ENCODE data around the gene COL8A2. TPM values are rescaled to one million over a fixed set of nuclear protein-coding genes. Genes with fewer than 3 reads are reported as not detected.
A peak's percentile ranks its signal among the peaks of the same experiment; 100 is the strongest.

Gene COL8A2
- total and polyA plus RNA-seq, 3 experiments from 2014 or later = 0.07 to 0.18 TPM; not detected in 1

- Mint-ChIP-seq H3K27me3 (peaks cover 28 to 41% of the 10 kb centered on the region in 2 donors), H3K4me1 (peaks cover 13 to 31% (median 21%) of the 10 kb centered on the region in 3 donors), H3K9me3 (no peaks in the 10 kb centered on the region), H3K27ac (peak overlapping the region in 2 of 8 donors; percentile 61 to 63), H3K36me3 (peaks cover 0 to 5% (median 0%) of the 10 kb centered on the region in 3 donors), H3K4me3 (peak overlapping the region in 6 of 7 donors; percentile 20 to 86 (median 48))
- no peak for DNase-seq
- Histone ChIP-seq H3K27ac (ENCODE audit: low read depth, low read length) (no peak overlapping the region), H3K36me3 (ENCODE audit: insufficient read depth, low read length) (no peaks in the 10 kb centered on the region), H3K27me3 (ENCODE audit: insufficient read depth, low read length, poor library complexity, severe bottlenecking) (peaks cover 18% of the 10 kb centered on the region), H3K4me1 (ENCODE audit: insufficient read depth, low read length) (no peaks in the 10 kb centered on the region), H3K9me3 (ENCODE audit: low read length) (no peaks in the 10 kb centered on the region), H3K4me3 (ENCODE audit: low read length) (no peak overlapping the region)
- POLR2A ChIA-PET = no interaction called here
- CTCF ChIA-PET = no interaction called here
Measured at GRCh38 chr1:36126005-36126716, 1.1 kb upstream of the COL8A2 start.

DNA sequence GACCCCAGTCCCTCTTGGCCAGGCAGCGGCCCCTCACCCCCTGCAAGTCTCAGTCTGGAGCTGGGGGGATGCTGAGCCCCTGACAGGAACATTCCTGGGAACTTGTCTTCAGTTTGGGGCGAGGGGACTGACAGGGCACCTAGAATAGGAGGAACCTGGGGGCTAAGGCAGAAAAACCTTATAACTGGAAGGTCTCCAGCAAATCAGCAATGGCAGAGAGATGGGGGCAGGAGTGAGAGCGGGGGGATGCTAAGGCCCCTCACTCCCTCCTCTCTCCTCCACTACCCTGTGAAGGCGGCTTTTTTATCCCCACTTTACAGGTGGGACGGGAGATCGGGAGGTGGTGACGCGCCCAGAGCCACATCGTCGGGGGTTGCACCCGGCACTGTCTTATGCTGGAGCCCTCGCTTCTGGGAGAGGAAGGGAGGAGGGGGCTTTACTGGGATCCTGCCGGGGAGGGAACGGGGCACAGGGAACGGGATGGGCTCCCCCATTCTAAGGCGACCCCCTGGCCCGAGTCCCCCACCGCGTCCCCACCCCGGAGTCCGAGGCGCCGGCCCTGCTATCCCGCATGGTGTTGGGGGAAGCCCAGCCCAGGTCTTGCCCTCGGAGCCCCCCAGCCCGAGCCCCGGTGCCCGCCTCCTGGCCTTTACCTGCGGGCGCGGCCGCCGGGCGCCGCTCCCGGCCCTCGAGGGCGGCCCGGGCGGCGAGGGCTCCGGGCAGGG lies 456 bp downstream of the COL8A2 start:
- ChIA-PET POLR2A (no interaction called here), CTCF (no interaction called here)
- H3K36me3 Mint-ChIP-seq = peaks cover 0 to 5% (median 0%) of the 10 kb centered on the region in 3 donors
- no peak overlapping the region for H3K27ac ChIP-seq (ENCODE audit: low read depth, low read length)
- peak overlapping the region in 5 of 7 donors; percentile 32 to 71 (median 63) for H3K4me3 Mint-ChIP-seq
- H3K27ac Mint-ChIP-seq = peak overlapping the region in 1 of 8 donors; percentile 17
- no peaks in the 10 kb centered on the region for H3K4me1 ChIP-seq (ENCODE audit: insufficient read depth, low read length)
- peaks cover 28 to 46% of the 10 kb centered on the region in 2 donors for H3K27me3 Mint-ChIP-seq
- H3K27me3 ChIP-seq (ENCODE audit: insufficient read depth, low read length, poor library complexity, severe bottlenecking) = peaks cover 18% of the 10 kb centered on the region
- H3K9me3 Mint-ChIP-seq = no peaks in the 10 kb centered on the region
- H3K4me1 Mint-ChIP-seq = peaks cover 13 to 31% (median 21%) of the 10 kb centered on the region in 3 donors
- H3K36me3 ChIP-seq (ENCODE audit: insufficient read depth, low read length) = no peaks in the 10 kb centered on the region
- H3K4me3 ChIP-seq (ENCODE audit: low read length) = no peak overlapping the region
- H3K9me3 ChIP-seq (ENCODE audit: low read length) = no peaks in the 10 kb centered on the region
- no peak for DNase-seq

DNA sequence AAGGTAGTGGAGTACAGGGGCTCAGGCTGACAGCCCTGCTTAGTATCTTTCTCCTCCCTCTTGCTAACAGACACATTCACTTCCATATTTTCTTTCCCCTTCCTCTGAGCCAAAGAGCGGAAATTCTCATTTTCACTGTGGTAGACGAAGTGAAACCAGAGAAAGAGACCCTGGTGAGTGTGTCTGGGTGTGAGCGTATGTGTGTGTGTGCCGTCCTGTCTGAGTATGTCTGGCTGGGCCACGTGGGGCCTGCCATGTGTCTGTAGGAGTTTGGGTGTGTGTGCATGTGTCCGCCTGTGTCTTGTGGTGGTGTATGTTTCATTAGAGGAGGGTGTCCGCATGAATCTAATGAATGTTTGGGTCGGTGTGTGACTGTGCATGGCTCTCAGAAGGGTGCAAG lies 1.7 kb downstream of the COL8A2 start:
- POLR2A ChIA-PET = no interaction called here
- CTCF ChIA-PET = no interaction called here
- Histone ChIP-seq H3K27me3 (ENCODE audit: insufficient read depth, low read length, poor library complexity, severe bottlenecking) (peaks cover 18% of the 10 kb centered on the region), H3K9me3 (ENCODE audit: low read length) (no peaks in the 10 kb centered on the region), H3K4me1 (ENCODE audit: insufficient read depth, low read length) (no peaks in the 10 kb centered on the region), H3K27ac (ENCODE audit: low read depth, low read length) (no peak overlapping the region), H3K4me3 (ENCODE audit: low read length) (no peak overlapping the region), H3K36me3 (ENCODE audit: insufficient read depth, low read length) (no peaks in the 10 kb centered on the region)
- Mint-ChIP-seq H3K27ac (peak overlapping the region in 2 of 8 donors; percentile 12 to 15), H3K36me3 (peaks cover 0 to 5% (median 0%) of the 10 kb centered on the region in 3 donors), H3K4me3 (peak overlapping the region in 2 of 7 donors; percentile 1 to 2), H3K4me1 (peaks cover 13 to 31% (median 21%) of the 10 kb centered on the region in 3 donors), H3K27me3 (peaks cover 28 to 46% of the 10 kb centered on the region in 2 donors), H3K9me3 (no peaks in the 10 kb centered on the region)
- peak in 1 of 5 donors; percentile 24 for DNase-seq

DNA sequence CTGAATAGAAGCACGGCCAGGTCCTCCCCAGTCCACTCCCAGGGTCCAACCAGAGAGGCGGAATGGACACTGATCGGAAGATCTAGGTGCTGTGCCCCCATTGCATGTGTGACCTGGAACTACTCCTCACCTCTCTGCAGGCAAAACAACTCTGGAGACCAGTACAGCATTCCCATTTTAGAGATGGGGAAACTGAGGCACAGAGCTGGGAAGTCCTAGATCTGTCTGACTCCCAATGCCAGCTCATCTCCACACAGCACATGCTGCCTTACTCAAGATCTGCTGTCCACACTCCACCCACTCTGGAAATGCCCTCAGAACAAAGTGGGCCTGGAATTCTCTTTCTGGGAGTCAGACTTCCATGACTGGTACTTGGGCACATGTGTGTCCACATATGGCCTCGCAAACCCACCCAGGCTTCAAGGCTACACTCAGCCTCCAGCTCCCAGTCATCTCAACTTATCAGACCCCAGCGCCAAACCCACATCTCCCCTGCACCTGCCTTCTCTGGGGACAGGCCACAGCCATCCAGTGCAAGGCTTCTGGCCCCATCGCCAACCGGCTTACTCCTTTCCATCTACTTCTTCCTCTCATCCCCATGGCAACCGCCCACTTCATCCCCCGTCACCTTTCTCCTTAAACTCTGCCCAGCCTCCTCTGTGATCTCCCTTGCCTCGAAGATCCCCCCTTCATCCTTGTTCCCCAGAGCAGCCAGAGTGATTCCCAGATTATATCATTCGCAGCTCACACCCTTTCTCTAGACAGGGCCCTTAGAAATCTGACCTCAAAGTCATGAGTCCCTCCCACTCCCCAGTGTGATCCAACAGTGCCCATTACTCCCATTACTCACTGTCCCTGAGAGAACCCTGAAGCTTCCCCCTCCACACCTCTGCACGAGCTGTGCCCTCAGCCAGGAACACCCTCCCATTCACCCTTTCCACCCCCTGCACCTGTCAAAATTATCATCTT lies 2.7 kb downstream of the COL8A2 start:
- H3K27ac Mint-ChIP-seq = peak overlapping the region in 1 of 8 donors; percentile 4
- peaks cover 0 to 5% (median 0%) of the 10 kb centered on the region in 3 donors for H3K36me3 Mint-ChIP-seq
- H3K9me3 ChIP-seq (ENCODE audit: low read length) = no peaks in the 10 kb centered on the region
- peaks cover 18% of the 10 kb centered on the region for H3K27me3 ChIP-seq (ENCODE audit: insufficient read depth, low read length, poor library complexity, severe bottlenecking)
- H3K4me1 ChIP-seq (ENCODE audit: insufficient read depth, low read length) = no peaks in the 10 kb centered on the region
- no peaks in the 10 kb centered on the region for H3K36me3 ChIP-seq (ENCODE audit: insufficient read depth, low read length)
- no peak overlapping the region for H3K4me3 Mint-ChIP-seq
- no peak for DNase-seq
- POLR2A ChIA-PET = no interaction called here
- no peaks in the 10 kb centered on the region for H3K9me3 Mint-ChIP-seq
- H3K4me3 ChIP-seq (ENCODE audit: low read length) = no peak overlapping the region
- H3K4me1 Mint-ChIP-seq = peaks cover 13 to 31% (median 21%) of the 10 kb centered on the region in 3 donors
- H3K27ac ChIP-seq (ENCODE audit: low read depth, low read length) = no peak overlapping the region
- CTCF ChIA-PET = no interaction called here
- peaks cover 28 to 46% of the 10 kb centered on the region in 2 donors for H3K27me3 Mint-ChIP-seq

DNA sequence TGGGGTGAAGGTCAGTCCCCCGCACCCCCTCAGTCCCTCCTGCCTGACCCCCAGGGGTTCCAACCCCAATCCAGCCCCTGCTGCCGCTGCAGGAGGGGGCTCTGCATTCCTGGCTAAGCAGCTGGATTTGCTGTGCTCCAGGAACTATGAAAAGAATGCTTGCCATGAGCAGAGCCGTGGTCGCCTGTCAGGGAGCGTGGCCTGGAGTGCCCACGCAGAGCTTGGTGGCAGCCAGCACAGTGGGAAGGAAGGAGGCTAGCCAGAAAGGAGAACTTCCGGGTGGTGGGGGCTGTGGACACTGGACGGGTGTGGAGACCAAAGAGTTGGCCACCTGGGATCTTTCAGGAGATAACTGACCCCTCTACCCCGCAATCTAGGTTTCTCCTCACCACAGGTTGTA lies 5.6 kb downstream of the COL8A2 start:
- Histone ChIP-seq H3K4me3 (ENCODE audit: low read length) (no peak overlapping the region), H3K27me3 (ENCODE audit: insufficient read depth, low read length, poor library complexity, severe bottlenecking) (peaks cover 9% of the 10 kb centered on the region), H3K36me3 (ENCODE audit: insufficient read depth, low read length) (no peaks in the 10 kb centered on the region), H3K9me3 (ENCODE audit: low read length) (no peaks in the 10 kb centered on the region), H3K4me1 (ENCODE audit: insufficient read depth, low read length) (no peaks in the 10 kb centered on the region), H3K27ac (ENCODE audit: low read depth, low read length) (no peak overlapping the region)
- peaks cover 19 to 32% of the 10 kb centered on the region in 2 donors for H3K27me3 Mint-ChIP-seq
- CTCF ChIA-PET = interaction anchor here (1.1 to 1.2 kb wide), 2 partner anchors 13 to 301 kb away, joined by 3 read pairs; no protein-coding TSS in a partner anchor
- no peak overlapping the region for H3K4me3 Mint-ChIP-seq
- H3K4me1 Mint-ChIP-seq = peaks cover 5 to 17% (median 9%) of the 10 kb centered on the region in 3 donors
- no peaks in the 10 kb centered on the region for H3K9me3 Mint-ChIP-seq
- POLR2A ChIA-PET = no interaction called here
- no peak overlapping the region for H3K27ac Mint-ChIP-seq
- H3K36me3 Mint-ChIP-seq = peaks cover 0 to 5% (median 0%) of the 10 kb centered on the region in 3 donors
- no peak for DNase-seq

DNA sequence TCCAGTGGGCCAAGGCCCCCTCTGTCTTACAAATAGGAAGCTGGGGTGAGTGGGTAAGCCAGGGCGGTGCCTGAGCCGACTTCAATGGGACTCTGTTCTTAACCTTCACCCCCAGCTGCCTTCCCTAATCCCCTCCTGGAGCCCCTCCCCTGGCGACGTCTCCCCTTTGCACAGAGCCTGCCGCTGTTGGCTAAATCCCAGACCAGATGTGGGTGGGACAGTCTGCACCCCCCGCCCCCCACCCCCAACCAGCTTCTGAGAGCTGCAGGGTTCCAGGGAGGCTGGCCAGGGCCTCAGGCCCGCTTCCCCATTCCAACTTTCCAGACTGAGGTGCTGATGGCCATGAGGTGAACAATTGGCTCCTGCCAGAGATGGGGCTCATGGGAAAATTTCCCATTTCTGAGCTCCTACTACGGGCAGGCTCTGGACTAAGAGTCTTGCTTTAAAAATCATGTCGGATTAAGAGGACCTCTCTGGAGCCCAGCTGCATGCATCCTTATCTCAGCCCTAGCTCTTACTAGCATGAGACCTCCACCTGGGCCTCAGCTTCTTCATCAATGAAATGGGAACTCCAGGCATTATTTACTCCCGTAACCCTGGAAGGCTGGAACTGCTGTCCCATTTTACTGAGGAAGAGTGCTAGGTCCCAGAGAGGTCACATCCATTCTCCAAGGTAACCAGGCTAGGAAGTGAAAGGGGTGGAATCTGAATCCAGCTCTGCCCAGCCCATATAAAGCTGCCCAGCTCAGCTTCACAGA lies 6.4 kb downstream of the COL8A2 start:
- no peak for DNase-seq
- H3K36me3 Mint-ChIP-seq = peaks cover 0 to 5% (median 0%) of the 10 kb centered on the region in 3 donors
- Histone ChIP-seq H3K4me1 (ENCODE audit: insufficient read depth, low read length) (no peaks in the 10 kb centered on the region), H3K27me3 (ENCODE audit: insufficient read depth, low read length, poor library complexity, severe bottlenecking) (peaks cover under 1% of the 10 kb centered on the region), H3K27ac (ENCODE audit: low read depth, low read length) (no peak overlapping the region), H3K4me3 (ENCODE audit: low read length) (no peak overlapping the region), H3K9me3 (ENCODE audit: low read length) (no peaks in the 10 kb centered on the region), H3K36me3 (ENCODE audit: insufficient read depth, low read length) (no peaks in the 10 kb centered on the region)
- peaks cover 10 to 25% of the 10 kb centered on the region in 2 donors for H3K27me3 Mint-ChIP-seq
- CTCF ChIA-PET = interaction anchor here (1.1 to 1.2 kb wide), 2 partner anchors 12 to 301 kb away, joined by 3 read pairs; no protein-coding TSS in a partner anchor
- H3K4me3 Mint-ChIP-seq = no peak overlapping the region
- H3K4me1 Mint-ChIP-seq = peaks cover 3 to 10% (median 4%) of the 10 kb centered on the region in 3 donors
- H3K27ac Mint-ChIP-seq = no peak overlapping the region
- H3K9me3 Mint-ChIP-seq = no peaks in the 10 kb centered on the region
- POLR2A ChIA-PET = no interaction called here

GRCh38 chr1:36116901-36117300 lies 8.1 kb downstream of the COL8A2 start:
- peaks cover 0 to 8% of the 10 kb centered on the region in 2 donors for H3K27me3 Mint-ChIP-seq

More at GRCh38 chr1:36116901-36117300, 8.1 kb downstream of the COL8A2 start:
- ChIA-PET CTCF (interaction anchor here (0.9 to 1.9 kb wide), 3 partner anchors 17 to 33 kb away, joined by 3 to 5 read pairs (median 4); partner anchors contain the start of gene TRAPPC3), POLR2A (no interaction called here)
- Histone ChIP-seq H3K27ac (ENCODE audit: low read depth, low read length) (no peak overlapping the region), H3K9me3 (ENCODE audit: low read length) (no peaks in the 10 kb centered on the region), H3K36me3 (ENCODE audit: insufficient read depth, low read length) (no peaks in the 10 kb centered on the region), H3K27me3 (ENCODE audit: insufficient read depth, low read length, poor library complexity, severe bottlenecking) (no peaks in the 10 kb centered on the region), H3K4me1 (ENCODE audit: insufficient read depth, low read length) (no peaks in the 10 kb centered on the region), H3K4me3 (ENCODE audit: low read length) (no peak overlapping the region)
- Mint-ChIP-seq H3K27ac (no peak overlapping the region), H3K4me3 (no peak overlapping the region), H3K9me3 (no peaks in the 10 kb centered on the region), H3K36me3 (no peaks in the 10 kb centered on the region), H3K4me1 (peaks cover 0 to 4% (median 0%) of the 10 kb centered on the region in 3 donors)
- DNase-seq = no peak
